GM12878 (cell line): ENCODE measurements around the gene RANGAP1. TPM values are rescaled to one million over a fixed set of nuclear protein-coding genes. Genes with fewer than 3 reads are reported as not detected.

Experiments
- ATAC-seq: fragments of 200-7000 bp; cut with Tn5 transposase; 3 replicates; pipeline ENCODE4 v1.9.1; 2020; ENCODE audit warnings: mild to moderate bottlenecking, moderate library complexity
- BruUV-seq: library from RNA; stranded (reverse); fragments of 400-500 nt; replicated peaks from 2 replicates; lab custom pipeline; 2021; lab: Mats Ljungman, UMichigan
- CTCF ChIA-PET: fragments of 300-600 bp; sonication (Branson Sonifier 250); formaldehyde crosslinking; extraction: SDS; loops from one replicate; lab custom pipeline; 2021; ENCODE audit warnings: inconsistent platforms; lab: Yijun Ruan, JAX
- POLR2A ChIA-PET: fragments of 350-600 bp; formaldehyde crosslinking; extraction: SDS; loops from one replicate; lab custom pipeline; 2021; ENCODE audit warnings: inconsistent platforms; lab: Charles Lee
- RAD21 ChIA-PET: fragments of 300-600 bp; sonication (Branson Sonifier 250); formaldehyde crosslinking; loops from one replicate; lab custom pipeline; 2023; ENCODE audit warnings: antibody characterized with exemption; ENCODE audit not compliant: unreplicated experiment; lab: Charles Lee
- SMC1A ChIA-PET: fragments of 300-600 bp; sonication (Branson Sonifier 250); formaldehyde crosslinking; loops from one replicate; lab custom pipeline; 2023; ENCODE audit not compliant: unreplicated experiment, uncharacterized antibody; lab: Charles Lee
- DNase-seq: peaks from one replicate; pipeline ENCODE4 v3.0.0-alpha.2; 2011; ENCODE audit warnings: low read depth, low spot score
- FAIRE-seq: peaks from 3 replicates; lab custom pipeline; 2011; peaks lifted over from hg19 to GRCh38; lab: Jason Lieb, UNC
- H2AFZ ChIP-seq: 2 replicates; pipeline ENCODE4 v1.6.0; 2011; ENCODE audit warnings: low read depth, low read length, control low read depth; ENCODE audit not compliant: control insufficient read depth
- H3K27ac ChIP-seq: 2 replicates; pipeline ENCODE4 v1.5.1; 2011; ENCODE audit warnings: control low read depth; ENCODE audit not compliant: control insufficient read depth, insufficient read depth
- H3K27me3 ChIP-seq, 2 experiments: replicated peaks in 1 of 2; 2 replicates each; pipeline versions ENCODE4 v1.6.0 to v1.6.1; 2011; ENCODE audit warnings: low read length in 1 of 2; ENCODE audit not compliant: control insufficient read depth in 2 of 2, insufficient read depth in 2 of 2
- H3K36me3 ChIP-seq, 2 experiments: 2 replicates each; pipeline ENCODE4 v1.5.1; 2011; ENCODE audit warnings: low read length in 1 of 2; ENCODE audit not compliant: control insufficient read depth in 2 of 2, insufficient read depth in 2 of 2
- H3K4me1 ChIP-seq: 2 replicates; pipeline ENCODE4 v1.6.1; 2011; ENCODE audit warnings: mild to moderate bottlenecking, low read length, moderate library complexity, mixed read lengths; ENCODE audit not compliant: control insufficient read depth, insufficient read depth
- H3K4me2 ChIP-seq: 2 replicates; pipeline ENCODE4 v1.6.0; 2011; ENCODE audit warnings: control low read depth; ENCODE audit not compliant: control insufficient read depth, insufficient read depth
- H3K4me3 ChIP-seq: fragments of 200-600 bp; sonication (generic); 2 replicates; pipeline ENCODE4 v1.5.1; 2016
- H3K79me2 ChIP-seq: 2 replicates; pipeline ENCODE4 v1.6.0; 2011; ENCODE audit warnings: low read length; ENCODE audit not compliant: control insufficient read depth, insufficient read depth
- H3K9ac ChIP-seq: 2 replicates; pipeline ENCODE4 v1.8.0; 2011; ENCODE audit warnings: low read length, control low read depth, mixed read lengths; ENCODE audit not compliant: control insufficient read depth, insufficient read depth
- H3K9me3 ChIP-seq: replicated peaks from 3 replicates; pipeline ENCODE4 v1.5.1; 2011; ENCODE audit warnings: mild to moderate bottlenecking, low read length; ENCODE audit not compliant: control insufficient read depth, insufficient read depth
- H4K20me1 ChIP-seq: 2 replicates; pipeline ENCODE4 v1.6.0; 2011; ENCODE audit not compliant: control insufficient read depth, insufficient read depth
- DPF2 ChIP-seq: fragments of 450-650 bp; IDR thresholded peaks from 2 replicates; pipeline ENCODE4 v1.6.1; 2017; ENCODE audit warnings: mild to moderate bottlenecking
- ESRRA ChIP-seq: IDR thresholded peaks from 2 replicates; pipeline ENCODE4 v1.6.1; 2012; ENCODE audit warnings: mild to moderate bottlenecking, low read length, improper control_type of control experiment
- ETV6 ChIP-seq, 2 experiments: fragments of 450-650 bp in 1 of 2; IDR thresholded peaks in 1 of 2; conservative IDR thresholded peaks in 1 of 2; 2 replicates each; pipeline ENCODE4 v1.6.1; 2014; ENCODE audit warnings: antibody characterized with exemption in 1 of 2, borderline replicate concordance in 1 of 2, low read depth in 1 of 2, mild to moderate bottlenecking in 1 of 2, moderate library complexity in 1 of 2
- IKZF2 ChIP-seq, 2 experiments: fragments of 450-650 bp; IDR thresholded peaks; 2 replicates each; pipeline ENCODE4 v1.6.1; 2017; ENCODE audit warnings: mild to moderate bottlenecking in 2 of 2, moderate library complexity in 2 of 2
- MAX ChIP-seq: IDR thresholded peaks from 2 replicates; pipeline ENCODE4 v1.6.1; 2012; ENCODE audit warnings: low read depth, low read length, improper control_type of control experiment
- NRF1 ChIP-seq: conservative IDR thresholded peaks from 2 replicates; pipeline ENCODE4 v1.6.1; 2011; ENCODE audit warnings: mild to moderate bottlenecking, low read depth, low read length, improper control_type of control experiment
- SKIL ChIP-seq: fragments of 450-650 bp; IDR thresholded peaks from 2 replicates; pipeline ENCODE4 v1.6.1; 2017; ENCODE audit warnings: mild to moderate bottlenecking, low read depth, inconsistent platforms; ENCODE audit not compliant: poor library complexity, severe bottlenecking
- SMAD5 ChIP-seq: IDR thresholded peaks from 2 replicates; pipeline ENCODE4 v1.6.1; 2016; ENCODE audit warnings: antibody characterized with exemption, low read depth
- TARDBP ChIP-seq: IDR thresholded peaks from 2 replicates; pipeline ENCODE4 v1.6.1; 2016; ENCODE audit warnings: borderline replicate concordance
- ZNF217 ChIP-seq: fragments of 450-650 bp; IDR thresholded peaks from 2 replicates; pipeline ENCODE4 v1.6.1; 2017; ENCODE audit warnings: antibody characterized with exemption, mild to moderate bottlenecking
- ZNF622 ChIP-seq: fragments of 450-650 bp; IDR thresholded peaks from 2 replicates; pipeline ENCODE4 v1.6.1; 2017; ENCODE audit warnings: mild to moderate bottlenecking, inconsistent platforms
- ZSCAN29 ChIP-seq: fragments of 450-650 bp; IDR thresholded peaks from 2 replicates; pipeline ENCODE4 v1.6.1; 2017; ENCODE audit warnings: mild to moderate bottlenecking, moderate library complexity
- WGBS: methylation state at CpG from one replicate; pipeline ENCODE4 v1.1.6; 2016; ENCODE audit warnings: low lambda C conversion rate; ENCODE audit not compliant: insufficient replicate concordance, insufficient coverage; ENCODE audit errors: missing lambda C conversion rate; 5-methylcytosine and 5-hydroxymethylcytosine counted together
- in situ Hi-C: fragments of 300-500 bp; cut with MboI; formaldehyde crosslinking; loops from 9 replicates; pipeline ENCODE4 v1.14.3; 2018; ENCODE audit warnings: mixed read lengths
- intact Hi-C: fragments of 100-400 bp; cut with micrococcal nuclease; formaldehyde crosslinking; loops from one replicate; pipeline ENCODE4 v1.14.2; 2022; ENCODE audit not compliant: unreplicated experiment
- polyA plus RNA-seq, 11 experiments: library from polyadenylated mRNA; depleted of rRNA in 4 of 11; unstranded in 6 of 11; stranded (reverse) in 5 of 11; fragments of >200 nt; fragmentation: Nextera tagmentation in 4 of 11; fragmentation: Illumina TruSeq in 1 of 11; extraction: Ambion mirVana in 4 of 11; extraction: Trizol in 1 of 11; gene quantifications; 1 replicate in 1 of 11; 2 replicates in 10 of 11; pipeline versions ENCODE4 v1.2.1 to v1.2.3, GENCODE V29; 2011 to 2016; ENCODE audit warnings: inconsistent platforms in 2 of 11, missing spikeins in 2 of 11, low read depth in 1 of 11
- total RNA-seq, 4 experiments: library from RNA; depleted of rRNA in 3 of 4; stranded (reverse); fragments of >200 nt in 3 of 4; fragmentation: Illumina TruSeq in 1 of 4; extraction: Trizol in 1 of 4; gene quantifications; 2 replicates each; pipeline versions ENCODE4 v1.2.1 to v1.2.3, GENCODE V29; 2013 to 2021

RANGAP1 gene
- total and polyA plus RNA-seq, 10 of the 15 experiments (the other 5 are each of a cell fraction or from before 2014, with no cell fraction given), result 2.5 to 109 (median 60.2) TPM

- TF ChIP-seq SMAD5 (no peak), DPF2 (no peak), ESRRA (no peak), ZSCAN29 (no peak), IKZF2 (IDR thresholded peaks at IDR 0.05) (no peak), TARDBP (no peak), NRF1 (no peak)
These were observed 34.6 kb upstream of the RANGAP1 start (continued) for GRCh38 chr22:41320416-41321240.

- H2AFZ ChIP-seq, result no peak overlapping the region
- H4K20me1 ChIP-seq, result no peaks in the 10 kb centered on the region
- FAIRE-seq, result no peak
- no peak overlapping the region for H3K4me3 ChIP-seq
- CTCF ChIA-PET, result interaction anchor here (1.7 kb wide), 1 partner anchor 9 kb away, joined by 4 read pairs; no protein-coding TSS in a partner anchor
- no peaks in the 10 kb centered on the region; the same call in 1 of the 2 replicates for H3K4me1 ChIP-seq
- no peak for DNase-seq
- H3K79me2 ChIP-seq, result peaks cover 18% of the 10 kb centered on the region
- H3K27me3 ChIP-seq, result no peaks in the 10 kb centered on the region
- intact Hi-C loops, result no loop called here
- ATAC-seq, result no peak
- no peaks in the 10 kb centered on the region for H3K9me3 ChIP-seq
- TF ChIP-seq ZNF217 (no peak), SKIL (no peak), ETV6 (conservative IDR thresholded peaks at IDR 0.05 in 1 of 2, IDR thresholded peaks at IDR 0.05 in 1 of 2; ENCODE audit: borderline replicate concordance in 1 of 2, low read depth in 1 of 2) (no peak), NRF1 (no peak), TARDBP (no peak), MAX (no peak), ZNF622 (no peak)
- H3K27ac ChIP-seq, result no peak overlapping the region
- SMC1A ChIA-PET, result no interaction called here
- RAD21 ChIA-PET, result no interaction called here
- H3K36me3 ChIP-seq, result peaks cover 1 to 7% of the 10 kb centered on the region in 2 experiments; a peak in 3 of 4 replicates
- POLR2A ChIA-PET, result no interaction called here
- WGBS, result 85% methylated on average over 1 of the region's 1 CpG
- no peak overlapping the region for H3K9ac ChIP-seq
- H3K4me2 ChIP-seq, result no peak overlapping the region
- in situ Hi-C loops, result no loop called here
- BruUV-seq, result TSS peak; percentile 45
These were observed 29.6 kb upstream of the RANGAP1 start for GRCh38 chr22:41315586-41315985.
